Activated naive CD4-positive, alpha-beta T cell treated with anti-CD3 and anti-CD28 coated beads, Interleukin-2, amount 10 ng/mL, durations not matched to agents 7 days and 5 days (primary cell): ENCODE measurements around the gene KAZN.

Experiments used
- CTCF ChIA-PET: fragments of 350-600 bp; sonication (Branson Sonifier 250); formaldehyde crosslinking; loops from one replicate; lab custom pipeline; 2021; ENCODE audit warnings: antibody characterized with exemption; lab: Charles Lee
- DNase-seq: peaks from one replicate; pipeline ENCODE4 v3.0.0-alpha.2; 2020
- H3K27ac Mint-ChIP-seq: one replicate; pipeline ENCODE4 v1.8.0; 2021; ENCODE audit warnings: mild to moderate bottlenecking, moderate library complexity, mixed read lengths
- H3K27me3 Mint-ChIP-seq: one replicate; pipeline ENCODE4 v1.8.0; 2021; ENCODE audit warnings: mild to moderate bottlenecking, mixed read lengths
- H3K36me3 Mint-ChIP-seq: one replicate; pipeline ENCODE4 v1.8.0; 2021; ENCODE audit warnings: mixed read lengths
- H3K4me1 Mint-ChIP-seq: one replicate; pipeline ENCODE4 v1.8.0; 2021; ENCODE audit warnings: mixed read lengths
- H3K4me3 Mint-ChIP-seq: one replicate; pipeline ENCODE4 v1.8.0; 2021; ENCODE audit warnings: mild to moderate bottlenecking, moderate library complexity, mixed read lengths
- H3K9me3 Mint-ChIP-seq: one replicate; pipeline ENCODE4 v1.8.0; 2021; ENCODE audit warnings: mixed read lengths

KAZN gene

GRCh38 chr1:14926818-14927575 is 328.5 kb downstream of the KAZN start:
- DNase-seq: no peak
- Mint-ChIP-seq H3K27ac (no peak overlapping the region), H3K27me3 (peaks cover 59% of the 10 kb centered on the region), H3K36me3 (no peaks in the 10 kb centered on the region), H3K4me1 (peaks cover 8% of the 10 kb centered on the region), H3K9me3 (no peaks in the 10 kb centered on the region), H3K4me3 (no peak overlapping the region)
- CTCF ChIA-PET: interaction anchor here (0.7 to 1.0 kb wide), 2 partner anchors 99 to 101 kb away, joined by 3 read pairs; no protein-coding TSS in a partner anchor

GRCh38 chr1:14928412-14928811 is 329.9 kb downstream of the KAZN start:
- Mint-ChIP-seq H3K27me3 (peaks cover 45% of the 10 kb centered on the region), H3K36me3 (no peaks in the 10 kb centered on the region)

GRCh38 chr1:14928886-14929546 is 330.5 kb downstream of the KAZN start:
- Mint-ChIP-seq H3K36me3 (no peaks in the 10 kb centered on the region), H3K4me3 (no peak overlapping the region), H3K27me3 (peaks cover 39% of the 10 kb centered on the region), H3K27ac (no peak overlapping the region), H3K9me3 (no peaks in the 10 kb centered on the region), H3K4me1 (peaks cover 5% of the 10 kb centered on the region)
- CTCF ChIA-PET: no interaction called here
- DNase-seq: no peak

More at GRCh38 chr1:14928412-14928811, 329.9 kb downstream of the KAZN start:
- Mint-ChIP-seq H3K9me3 (no peaks in the 10 kb centered on the region), H3K27ac (no peak overlapping the region), H3K4me3 (no peak overlapping the region), H3K4me1 (peaks cover 7% of the 10 kb centered on the region)
- CTCF ChIA-PET: no interaction called here
- no peak for DNase-seq

GRCh38 chr1:14929547-14930246 is 331.2 kb downstream of the KAZN start:
- peaks cover 5% of the 10 kb centered on the region for H3K4me1 Mint-ChIP-seq
- no peak overlapping the region for H3K4me3 Mint-ChIP-seq
- H3K27me3 Mint-ChIP-seq: peaks cover 36% of the 10 kb centered on the region
- no peak overlapping the region for H3K27ac Mint-ChIP-seq
- no peaks in the 10 kb centered on the region for H3K9me3 Mint-ChIP-seq
- H3K36me3 Mint-ChIP-seq: no peaks in the 10 kb centered on the region
- CTCF ChIA-PET: no interaction called here
- DNase-seq: no peak

- CTCF ChIA-PET: no interaction called here
- H3K27me3 Mint-ChIP-seq: peaks cover 29% of the 10 kb centered on the region
- no peak overlapping the region for H3K4me3 Mint-ChIP-seq
- DNase-seq: no peak
- H3K4me1 Mint-ChIP-seq: no peaks in the 10 kb centered on the region
- no peak overlapping the region for H3K27ac Mint-ChIP-seq
- H3K36me3 Mint-ChIP-seq: no peaks in the 10 kb centered on the region
- H3K9me3 Mint-ChIP-seq: no peaks in the 10 kb centered on the region
Observed at GRCh38 chr1:14930247-14930965, 331.9 kb downstream of the KAZN start.

GRCh38 chr1:14932034-14932638 is 333.7 kb downstream of the KAZN start:
- Mint-ChIP-seq H3K9me3 (no peaks in the 10 kb centered on the region), H3K4me3 (no peak overlapping the region), H3K27ac (no peak overlapping the region), H3K4me1 (no peaks in the 10 kb centered on the region), H3K27me3 (peaks cover 12% of the 10 kb centered on the region), H3K36me3 (no peaks in the 10 kb centered on the region)
- DNase-seq: no peak
- CTCF ChIA-PET: no interaction called here

- no peak overlapping the region for H3K27ac Mint-ChIP-seq
Observed at GRCh38 chr1:14934867-14935266, 336.4 kb downstream of the KAZN start.

GRCh38 chr1:14936815-14937214 is 338.3 kb downstream of the KAZN start:
- Mint-ChIP-seq H3K27me3 (peaks cover 5% of the 10 kb centered on the region), H3K4me3 (no peak overlapping the region), H3K4me1 (no peaks in the 10 kb centered on the region), H3K9me3 (no peaks in the 10 kb centered on the region), H3K27ac (no peak overlapping the region), H3K36me3 (no peaks in the 10 kb centered on the region)
- DNase-seq: no peak
- CTCF ChIA-PET: no interaction called here

More at GRCh38 chr1:14934867-14935266, 336.4 kb downstream of the KAZN start:
- Mint-ChIP-seq H3K9me3 (no peaks in the 10 kb centered on the region), H3K4me1 (no peaks in the 10 kb centered on the region), H3K27me3 (peaks cover 5% of the 10 kb centered on the region), H3K4me3 (no peak overlapping the region), H3K36me3 (no peaks in the 10 kb centered on the region)
- CTCF ChIA-PET: no interaction called here
- no peak for DNase-seq

- CTCF ChIA-PET: no interaction called here
- no peaks in the 10 kb centered on the region for H3K4me1 Mint-ChIP-seq
- H3K4me3 Mint-ChIP-seq: no peak overlapping the region
- no peaks in the 10 kb centered on the region for H3K9me3 Mint-ChIP-seq
- no peak for DNase-seq
- H3K27me3 Mint-ChIP-seq: peaks cover 4% of the 10 kb centered on the region
- no peaks in the 10 kb centered on the region for H3K36me3 Mint-ChIP-seq
- no peak overlapping the region for H3K27ac Mint-ChIP-seq
Observed at GRCh38 chr1:14937288-14937949, 338.9 kb downstream of the KAZN start.

GRCh38 chr1:14939527-14940284 is 341.2 kb downstream of the KAZN start:
- CTCF ChIA-PET: no interaction called here
- H3K9me3 Mint-ChIP-seq: no peaks in the 10 kb centered on the region

GRCh38 chr1:14940285-14940870 is 341.9 kb downstream of the KAZN start:
- no peak for DNase-seq
- no peak overlapping the region for H3K4me3 Mint-ChIP-seq
- CTCF ChIA-PET: no interaction called here

More at GRCh38 chr1:14939527-14940284, 341.2 kb downstream of the KAZN start:
- Mint-ChIP-seq H3K36me3 (no peaks in the 10 kb centered on the region), H3K27ac (no peak overlapping the region), H3K4me1 (no peaks in the 10 kb centered on the region), H3K4me3 (no peak overlapping the region), H3K27me3 (peaks cover 4% of the 10 kb centered on the region)
- DNase-seq: no peak

GRCh38 chr1:14941864-14942263 is 343.4 kb downstream of the KAZN start:
- H3K9me3 Mint-ChIP-seq: no peaks in the 10 kb centered on the region
- peaks cover 5% of the 10 kb centered on the region for H3K27me3 Mint-ChIP-seq
- CTCF ChIA-PET: no interaction called here
- H3K27ac Mint-ChIP-seq: no peak overlapping the region
- no peak overlapping the region for H3K4me3 Mint-ChIP-seq
- H3K36me3 Mint-ChIP-seq: no peaks in the 10 kb centered on the region
- H3K4me1 Mint-ChIP-seq: no peaks in the 10 kb centered on the region
- no peak for DNase-seq

More at GRCh38 chr1:14940285-14940870, 341.9 kb downstream of the KAZN start:
- H3K27ac Mint-ChIP-seq: no peak overlapping the region
- peaks cover 4% of the 10 kb centered on the region for H3K27me3 Mint-ChIP-seq
- H3K4me1 Mint-ChIP-seq: no peaks in the 10 kb centered on the region
- no peaks in the 10 kb centered on the region for H3K36me3 Mint-ChIP-seq
- H3K9me3 Mint-ChIP-seq: no peaks in the 10 kb centered on the region
